ENCODE results near the gene NID1. TPM values are rescaled to one million over a fixed set of nuclear protein-coding genes. Genes with fewer than 3 reads are reported as not detected.

The NID1 gene
- total RNA-seq, 4 donors from 2014 or later = 139 to 322 (median 244) TPM

DNA sequence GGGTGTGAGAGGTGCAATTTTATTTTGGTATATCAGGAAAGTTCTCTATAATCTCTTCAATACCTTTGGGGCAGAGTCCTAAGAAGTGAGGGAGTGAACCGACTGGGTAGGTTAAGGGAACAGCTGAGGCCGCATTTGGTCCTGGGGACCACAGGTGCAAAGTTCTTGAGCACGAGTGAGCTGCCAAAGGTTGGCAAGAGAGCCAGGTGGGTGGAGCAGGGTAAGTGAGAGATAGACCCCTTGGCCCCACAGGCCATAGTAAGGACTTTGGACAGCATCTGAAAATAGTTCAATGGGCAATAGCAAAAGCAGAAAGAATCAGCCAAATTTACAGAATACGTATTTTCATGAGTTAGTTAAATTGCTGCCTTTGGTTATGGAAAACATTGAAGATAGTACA, 11.0 kb upstream of the NID1 start:
- ATAC-seq = no peak
- peaks cover 0 to 1% (median 0%) of the 10 kb centered on the region in 3 donors for H3K9me3 ChIP-seq
- H3K36me3 ChIP-seq = no peaks in the 10 kb centered on the region
- TF ChIP-seq POLR2A (IDR thresholded peaks at IDR 0.05) (no peak), POLR2AphosphoS5 (IDR thresholded peaks at IDR 0.05) (no peak), EP300 (IDR thresholded peaks at IDR 0.05) (no peak)
- TF ChIP-seq, protein P1, sequence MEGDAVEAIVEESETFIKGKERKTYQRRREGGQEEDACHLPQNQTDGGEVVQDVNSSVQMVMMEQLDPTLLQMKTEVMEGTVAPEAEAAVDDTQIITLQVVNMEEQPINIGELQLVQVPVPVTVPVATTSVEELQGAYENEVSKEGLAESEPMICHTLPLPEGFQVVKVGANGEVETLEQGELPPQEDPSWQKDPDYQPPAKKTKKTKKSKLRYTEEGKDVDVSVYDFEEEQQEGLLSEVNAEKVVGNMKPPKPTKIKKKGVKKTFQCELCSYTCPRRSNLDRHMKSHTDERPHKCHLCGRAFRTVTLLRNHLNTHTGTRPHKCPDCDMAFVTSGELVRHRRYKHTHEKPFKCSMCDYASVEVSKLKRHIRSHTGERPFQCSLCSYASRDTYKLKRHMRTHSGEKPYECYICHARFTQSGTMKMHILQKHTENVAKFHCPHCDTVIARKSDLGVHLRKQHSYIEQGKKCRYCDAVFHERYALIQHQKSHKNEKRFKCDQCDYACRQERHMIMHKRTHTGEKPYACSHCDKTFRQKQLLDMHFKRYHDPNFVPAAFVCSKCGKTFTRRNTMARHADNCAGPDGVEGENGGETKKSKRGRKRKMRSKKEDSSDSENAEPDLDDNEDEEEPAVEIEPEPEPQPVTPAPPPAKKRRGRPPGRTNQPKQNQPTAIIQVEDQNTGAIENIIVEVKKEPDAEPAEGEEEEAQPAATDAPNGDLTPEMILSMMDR (IDR thresholded peaks at IDR 0.05) = no peak
- 75 to 82% methylated on average over 1 to 4 of the region's 4 CpGs for WGBS, 2 donors (ENCODE audit: low coverage in 1 of 2)
- H3K4me3 ChIP-seq = no peak overlapping the region
- H3K27me3 ChIP-seq = no peaks in the 10 kb centered on the region
- no peaks in the 10 kb centered on the region for H3K4me1 ChIP-seq
- H3K27ac ChIP-seq = no peak overlapping the region

DNA sequence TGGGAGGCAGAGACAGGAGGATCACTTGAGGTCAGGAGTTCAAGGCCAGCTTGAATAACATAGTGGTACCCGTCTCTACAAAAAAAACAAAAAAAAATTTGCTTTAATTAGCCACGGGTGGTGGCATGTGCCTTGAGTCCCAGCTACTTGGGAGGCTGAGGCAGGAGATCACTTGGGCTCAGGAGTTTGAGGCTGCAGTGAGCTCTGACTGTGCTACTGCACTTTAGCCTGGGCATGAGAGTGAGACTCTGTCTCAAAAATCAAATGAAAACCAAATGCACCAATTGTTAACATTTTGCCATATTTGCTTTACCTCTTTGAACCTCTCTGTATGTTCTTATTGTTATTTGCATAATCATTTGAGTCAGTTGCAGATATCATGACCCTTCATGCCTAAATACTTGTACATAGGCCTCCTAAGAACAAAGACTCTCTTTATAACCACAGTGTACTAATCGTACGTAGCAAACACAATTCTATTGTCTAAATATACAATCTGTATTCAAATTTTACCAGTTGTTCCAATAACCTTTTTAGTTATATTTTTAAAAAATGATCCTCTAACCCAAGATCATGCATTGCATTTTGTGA, 8.5 kb upstream of the NID1 start:
- TF ChIP-seq, protein P1 (IDR thresholded peaks at IDR 0.05) = no peak
- TF ChIP-seq POLR2AphosphoS5 (IDR thresholded peaks at IDR 0.05) (no peak), POLR2A (IDR thresholded peaks at IDR 0.05) (no peak), EP300 (IDR thresholded peaks at IDR 0.05) (no peak)
- Histone ChIP-seq H3K36me3 (no peaks in the 10 kb centered on the region), H3K4me3 (no peak overlapping the region), H3K4me1 (peaks cover 0 to 7% (median 0%) of the 10 kb centered on the region in 3 donors), H3K27ac (no peak overlapping the region), H3K9me3 (peaks cover 0 to 7% (median 0%) of the 10 kb centered on the region in 3 donors), H3K27me3 (no peaks in the 10 kb centered on the region)
- ATAC-seq = no peak
- 74 to 78% methylated on average over 4 of the region's 4 CpGs for WGBS, 2 donors (ENCODE audit: low coverage in 1 of 2)

DNA sequence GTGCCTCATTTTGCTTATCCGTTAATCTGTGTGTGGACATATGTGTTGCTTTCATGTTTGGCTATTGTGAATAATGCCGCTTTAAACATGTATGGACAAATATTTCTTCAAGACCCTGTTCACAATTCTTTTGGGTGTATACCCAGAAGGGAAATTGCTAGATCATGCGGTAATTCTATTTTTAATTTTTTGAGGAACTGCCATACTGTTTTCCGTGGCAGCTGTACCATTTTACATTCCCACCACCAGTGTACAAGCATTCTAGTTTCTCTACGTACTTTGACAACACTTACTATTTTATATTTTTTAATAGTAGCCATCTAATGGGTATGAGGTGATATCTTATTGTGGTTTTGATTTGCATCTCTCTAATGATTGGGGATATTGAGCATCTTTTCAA, 7.1 kb upstream of the NID1 start:
- peaks cover 0 to 19% (median 0%) of the 10 kb centered on the region in 3 donors for H3K4me1 ChIP-seq
- H3K27me3 ChIP-seq = no peaks in the 10 kb centered on the region
- no peak overlapping the region for H3K4me3 ChIP-seq
- H3K27ac ChIP-seq = no peak overlapping the region
- WGBS, 2 donors (ENCODE audit: low coverage in 1 of 2) = 84 to 98% methylated on average over 5 of the region's 5 CpGs
- ATAC-seq = no peak
- TF ChIP-seq EP300 (IDR thresholded peaks at IDR 0.05) (no peak), POLR2AphosphoS5 (IDR thresholded peaks at IDR 0.05) (no peak), POLR2A (IDR thresholded peaks at IDR 0.05) (no peak)
- TF ChIP-seq, protein P1 (IDR thresholded peaks at IDR 0.05) = no peak
- H3K36me3 ChIP-seq = no peaks in the 10 kb centered on the region
- peaks cover 0 to 7% (median 0%) of the 10 kb centered on the region in 3 donors for H3K9me3 ChIP-seq

DNA sequence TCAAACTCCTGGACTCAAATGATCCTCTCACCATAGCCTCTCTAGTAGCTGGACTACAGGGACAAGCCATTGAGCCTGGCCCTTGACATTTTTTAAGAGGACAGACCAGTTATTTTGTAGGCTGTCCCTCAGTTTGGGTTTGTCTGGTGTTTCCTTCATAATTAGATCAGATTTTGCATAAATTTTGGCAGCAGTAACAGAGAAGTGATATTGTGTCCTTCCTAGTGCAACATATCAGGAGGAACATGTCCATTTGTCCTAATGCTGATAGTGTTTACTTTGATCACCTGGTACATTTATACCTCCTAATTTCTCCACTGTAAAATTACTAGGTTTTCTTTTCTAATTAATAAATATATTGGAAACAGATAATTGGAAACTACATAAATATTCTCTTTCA, 5.9 kb upstream of the NID1 start:
- TF ChIP-seq EP300 (IDR thresholded peaks at IDR 0.05) = no peak
- TF ChIP-seq POLR2A (IDR thresholded peaks at IDR 0.05) = no peak
- TF ChIP-seq POLR2AphosphoS5 (IDR thresholded peaks at IDR 0.05) = no peak
- TF ChIP-seq, protein P1 (IDR thresholded peaks at IDR 0.05) = no peak

DNA sequence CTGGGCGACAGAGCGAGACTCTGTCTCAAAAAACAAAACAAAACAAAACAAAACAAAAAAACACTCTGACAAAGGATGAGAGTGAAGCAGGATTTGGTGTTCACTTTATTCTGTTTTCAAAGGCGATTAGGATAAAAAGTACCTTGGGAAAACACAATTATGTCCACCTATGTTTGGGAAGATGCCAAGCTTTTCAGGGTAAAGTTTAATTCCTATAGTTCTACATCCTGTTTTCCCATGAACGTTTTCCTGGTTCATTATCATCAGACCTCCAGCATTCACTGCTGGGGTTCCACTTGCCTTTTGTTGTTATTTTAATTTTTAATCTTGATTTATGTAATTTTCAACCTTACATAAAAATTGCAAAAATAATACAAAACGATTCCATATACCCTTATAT, 4.9 kb upstream of the NID1 start:
- 87 to 88% methylated on average over 2 to 5 of the region's 5 CpGs for WGBS, 2 donors (ENCODE audit: low coverage in 1 of 2)
- ATAC-seq = no peak
- Histone ChIP-seq H3K9me3 (peaks cover 0 to 7% (median 0%) of the 10 kb centered on the region in 3 donors), H3K4me3 (no peak overlapping the region), H3K36me3 (no peaks in the 10 kb centered on the region), H3K27me3 (no peaks in the 10 kb centered on the region), H3K27ac (peak overlapping the region in 1 of 4 donors; percentile 100), H3K4me1 (peaks cover 0 to 36% (median 0%) of the 10 kb centered on the region in 3 donors)
- no peak for TF ChIP-seq EP300 (IDR thresholded peaks at IDR 0.05)
- TF ChIP-seq, protein P1 (IDR thresholded peaks at IDR 0.05) = no peak
- TF ChIP-seq POLR2A (IDR thresholded peaks at IDR 0.05) = no peak
- TF ChIP-seq POLR2AphosphoS5 (IDR thresholded peaks at IDR 0.05) = no peak

More for the DNA sequence above, 5.9 kb upstream of the NID1 start:
- no peak for ATAC-seq
- Histone ChIP-seq H3K4me1 (peaks cover 0 to 31% (median 0%) of the 10 kb centered on the region in 3 donors), H3K36me3 (no peaks in the 10 kb centered on the region), H3K9me3 (peaks cover 0 to 7% (median 0%) of the 10 kb centered on the region in 3 donors), H3K27ac (no peak overlapping the region), H3K27me3 (no peaks in the 10 kb centered on the region), H3K4me3 (no peak overlapping the region)

Data from gastroesophageal sphincter (tissue), 4 donors.